GM19397 (cell line): ENCODE results near the gene HORMAD2.

ENCODE experiments used
- ATAC-seq: cut with Tn5 transposase; IDR thresholded peaks from one replicate; pipeline ENCODE4 v1.9.1; 2021; ENCODE audit warnings: mild to moderate bottlenecking, moderate library complexity; ENCODE audit not compliant: unreplicated experiment

Gene HORMAD2, protein sequence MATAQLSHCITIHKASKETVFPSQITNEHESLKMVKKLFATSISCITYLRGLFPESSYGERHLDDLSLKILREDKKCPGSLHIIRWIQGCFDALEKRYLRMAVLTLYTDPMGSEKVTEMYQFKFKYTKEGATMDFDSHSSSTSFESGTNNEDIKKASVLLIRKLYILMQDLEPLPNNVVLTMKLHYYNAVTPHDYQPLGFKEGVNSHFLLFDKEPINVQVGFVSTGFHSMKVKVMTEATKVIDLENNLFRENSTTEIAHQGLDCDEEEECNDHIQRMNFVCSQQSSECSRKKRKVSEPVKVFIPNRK

DNA sequence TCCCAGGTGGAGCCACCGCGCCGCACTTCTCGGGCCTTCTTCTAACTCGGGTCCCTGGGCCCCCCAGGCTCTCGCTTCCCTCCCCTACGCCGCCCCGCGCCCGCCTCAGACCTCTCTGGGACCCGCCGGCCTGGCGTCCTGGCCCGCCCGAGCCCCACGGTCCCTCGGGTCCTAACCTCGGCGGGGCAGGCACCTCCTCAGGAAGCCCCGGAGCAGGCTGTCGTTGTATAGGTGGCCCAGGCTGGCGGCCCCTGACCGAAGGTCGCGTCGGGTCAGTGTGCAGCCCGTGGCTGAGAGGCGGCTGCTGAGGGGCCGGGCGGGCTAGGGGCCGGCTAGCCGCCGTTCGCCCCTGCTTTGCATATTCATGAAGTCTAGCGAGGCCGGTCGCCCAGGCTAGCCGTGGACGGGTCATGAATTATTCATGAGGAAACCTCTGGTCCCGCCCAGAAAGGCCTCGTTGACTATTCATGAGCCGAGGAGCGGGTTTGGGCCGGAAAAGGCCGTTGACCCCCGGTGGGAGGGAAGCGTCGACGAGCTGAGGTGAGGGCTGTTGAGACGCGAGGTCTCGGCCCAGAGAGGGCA, at the start of gene HORMAD2:
HORMAD2 (plus strand) TSS at position 513 of the 582 bp plus-strand sequence. CDS start 13,489 bp downstream, outside the sequence.
- no peak for ATAC-seq

DNA sequence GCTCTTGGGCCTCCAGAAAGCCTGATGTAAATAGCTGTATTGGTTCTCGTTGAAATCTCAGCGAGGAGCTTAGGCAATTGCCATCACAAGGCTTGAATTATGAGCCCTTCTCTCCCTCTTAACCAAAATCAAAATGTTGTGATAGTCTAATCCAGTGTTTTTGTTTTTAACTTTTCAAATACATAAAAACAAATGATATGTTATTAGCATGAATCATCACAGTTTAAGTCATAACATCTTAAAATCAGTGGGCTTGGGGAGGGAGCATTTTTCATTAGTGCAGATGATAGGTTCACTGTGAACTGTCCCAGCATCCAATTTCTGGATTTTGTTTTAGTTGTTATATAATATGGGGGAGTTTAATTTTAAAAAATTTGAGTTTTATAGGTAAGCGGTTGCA, 48.9 kb upstream of the HORMAD2 start:
- ATAC-seq: no peak

DNA sequence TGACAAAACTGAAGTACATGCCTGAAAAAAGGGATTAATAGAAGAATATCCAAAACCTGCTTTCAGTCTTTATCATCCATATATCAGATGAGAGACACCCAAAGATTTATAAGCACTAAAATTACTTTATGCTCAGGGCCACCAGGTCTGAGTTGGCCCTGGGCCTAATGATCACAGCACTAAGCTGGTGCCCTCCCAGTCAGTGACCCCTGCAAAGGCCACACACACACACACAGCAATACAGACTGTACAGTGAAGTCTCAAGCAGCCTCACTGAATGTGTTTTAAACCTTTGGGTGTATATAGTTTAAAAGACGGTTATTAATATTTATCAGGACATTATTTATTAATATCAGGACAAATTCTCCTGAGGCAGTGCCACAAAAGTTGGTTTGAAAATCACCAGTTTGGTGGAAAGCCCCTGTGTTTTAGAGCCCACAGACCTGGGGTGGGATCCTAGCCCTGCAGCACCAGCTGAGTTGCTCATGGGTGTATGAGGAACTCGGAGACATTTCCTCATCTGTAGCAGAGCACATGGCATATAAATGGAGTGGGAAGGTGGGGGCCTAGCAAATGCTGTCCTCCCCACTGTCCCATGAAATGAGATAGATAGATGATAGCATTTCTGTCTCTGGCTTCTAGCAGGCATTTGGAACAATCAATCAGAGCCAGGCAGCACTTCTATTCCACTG, 48.4 kb upstream of the HORMAD2 start:
- no peak for ATAC-seq

DNA sequence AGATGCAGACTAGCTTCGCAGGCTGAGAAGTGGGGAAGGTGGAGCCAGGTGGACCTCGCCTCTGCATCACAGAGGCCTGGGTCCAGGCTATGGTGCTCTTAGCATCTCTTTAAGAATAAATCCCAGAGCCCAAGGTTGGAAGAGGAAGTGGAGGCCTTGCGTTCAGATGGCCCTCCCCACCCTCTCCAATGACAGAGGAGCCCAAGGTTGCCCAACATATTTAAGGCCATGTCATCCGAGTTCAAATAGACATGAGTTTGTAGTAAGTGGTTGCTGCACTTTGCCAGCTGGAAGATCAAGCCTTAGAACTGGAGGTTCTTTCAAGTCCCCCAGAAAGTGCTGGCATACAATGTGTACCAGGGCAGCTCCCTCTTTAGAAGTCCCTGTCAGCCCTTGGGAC, 47.1 kb upstream of the HORMAD2 start:
- no peak for ATAC-seq

DNA sequence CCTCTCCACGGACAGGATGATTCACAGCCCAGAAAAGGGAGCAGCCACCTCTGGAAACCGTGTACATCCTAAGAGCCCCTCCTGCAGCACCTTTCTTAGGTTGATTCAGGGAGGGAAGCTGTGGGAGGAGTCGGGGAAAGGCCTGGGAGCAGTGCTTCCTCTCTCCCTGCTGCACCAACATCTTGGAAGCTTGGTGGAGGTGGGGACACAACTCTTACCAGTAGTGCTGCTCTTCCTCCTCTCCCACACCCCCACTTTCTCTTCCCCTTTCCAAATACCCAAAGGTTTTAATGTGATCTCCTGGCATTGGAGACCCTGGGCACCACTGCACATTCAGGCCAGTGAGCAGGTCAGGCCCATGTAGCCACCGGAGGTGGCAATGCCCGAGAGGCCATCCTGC, 46.4 kb upstream of the HORMAD2 start:
- ATAC-seq: no peak

DNA sequence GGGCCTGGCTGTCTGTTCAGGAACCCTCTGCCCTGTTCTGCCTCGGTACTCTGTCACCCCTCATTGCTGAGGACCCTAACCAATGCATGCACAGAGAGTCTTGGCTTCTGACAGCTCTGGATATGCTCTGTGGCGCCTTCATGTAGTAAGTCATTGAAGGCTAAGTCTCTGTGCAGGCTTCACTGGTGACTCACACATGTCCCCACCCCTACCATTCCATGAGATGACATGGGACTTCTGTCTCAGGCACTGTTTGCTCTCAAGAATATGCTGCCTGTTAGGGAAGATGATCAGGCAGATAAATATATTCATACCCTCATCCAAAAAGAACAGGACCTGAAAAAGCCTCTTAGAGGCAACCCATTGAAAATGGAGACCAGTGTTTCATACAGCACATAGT, 43.6 kb upstream of the HORMAD2 start:
- ATAC-seq: no peak

DNA sequence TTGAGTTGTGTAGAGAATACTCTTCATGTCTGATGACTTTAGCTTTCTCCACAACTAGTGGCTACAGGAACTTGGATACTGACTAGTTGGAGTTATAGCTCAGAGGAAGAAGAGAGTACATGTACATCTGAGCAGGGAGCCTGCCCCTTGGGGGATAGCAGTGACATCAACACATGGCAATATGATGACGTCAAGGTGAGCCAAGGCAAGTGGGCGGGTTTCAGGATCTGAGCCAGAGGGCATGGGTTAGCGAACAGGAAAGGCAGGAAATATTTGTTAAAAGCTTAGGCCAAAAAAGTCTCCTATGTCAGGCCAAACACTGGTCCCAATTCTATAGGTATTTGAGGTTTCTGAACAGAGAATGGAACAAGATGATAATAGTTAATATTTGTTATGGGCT, 42.0 kb upstream of the HORMAD2 start:
- ATAC-seq: no peak

DNA sequence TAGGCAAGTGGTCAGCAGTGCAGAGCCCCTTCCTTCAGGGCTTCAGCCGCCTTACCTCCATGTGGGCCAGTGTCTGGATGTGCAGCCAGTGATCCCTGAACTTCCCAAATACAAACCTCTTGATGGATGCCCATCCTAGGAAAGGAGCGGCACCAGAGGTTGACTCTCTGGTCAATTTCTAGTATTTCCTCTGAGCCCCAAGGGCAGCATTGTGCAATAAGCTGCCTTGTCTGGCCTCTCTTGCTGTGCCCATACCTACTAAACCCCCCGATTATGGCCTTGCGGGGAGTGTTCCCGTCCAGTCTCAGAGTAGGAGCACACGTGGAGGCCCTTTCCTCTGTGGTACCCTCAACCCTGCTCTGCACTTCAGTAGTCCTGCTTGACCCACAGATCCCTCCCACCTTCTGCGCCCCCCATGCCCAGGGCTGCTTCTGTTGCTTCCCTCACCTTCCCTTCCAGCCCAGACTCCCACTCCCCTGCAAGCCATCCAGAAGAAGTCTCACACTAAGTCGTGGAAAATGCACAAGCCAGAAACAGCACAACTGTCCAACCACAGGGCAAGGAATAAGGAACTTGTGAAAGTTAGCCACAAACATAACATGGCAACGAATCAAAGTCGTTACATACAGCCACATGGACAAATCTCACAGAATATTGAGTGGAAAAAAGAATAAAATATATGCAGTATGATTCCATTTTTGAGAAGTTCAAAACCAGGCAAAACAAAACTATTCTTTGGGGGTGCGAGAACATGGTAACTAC, 39.6 kb upstream of the HORMAD2 start:
- ATAC-seq: no peak

DNA sequence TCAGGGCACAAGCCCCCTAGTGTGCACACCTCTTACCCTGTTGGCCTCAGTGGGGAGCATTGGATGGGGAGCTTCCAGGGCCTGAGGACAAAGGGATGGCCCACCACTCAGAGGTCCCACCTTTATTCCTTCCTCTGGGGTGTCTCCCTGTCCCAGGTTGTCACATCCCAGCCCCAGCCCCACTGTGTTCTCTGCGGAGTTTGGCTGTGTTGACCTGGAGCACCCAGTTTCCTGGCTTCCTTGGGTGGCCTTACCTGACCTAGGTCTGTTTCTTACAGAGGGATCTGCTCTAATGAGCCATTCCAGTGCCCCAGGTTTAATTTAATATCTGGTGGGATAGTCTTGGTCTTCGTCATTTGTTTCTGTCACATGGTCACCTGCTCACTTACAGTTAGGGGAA, 38.8 kb upstream of the HORMAD2 start:
- ATAC-seq: no peak

DNA sequence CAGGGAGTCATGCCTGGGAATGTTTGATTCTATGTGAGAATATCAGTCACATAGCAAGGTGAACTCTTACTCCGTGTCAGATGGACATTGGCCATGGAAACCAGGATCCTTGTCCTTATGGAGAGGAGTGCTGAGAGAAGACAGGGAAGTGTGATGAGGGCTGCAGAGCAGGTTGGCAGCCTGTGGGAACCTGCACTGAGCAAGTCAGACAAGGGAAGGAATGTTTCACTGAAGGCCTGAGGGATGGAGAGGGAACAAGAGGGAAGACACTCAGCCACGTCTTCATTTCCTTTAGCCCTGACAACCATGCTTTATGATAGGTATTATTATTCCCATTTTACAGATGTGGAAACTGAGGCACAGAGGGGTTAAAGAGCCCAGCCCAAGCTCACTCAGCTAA, 38.4 kb upstream of the HORMAD2 start:
- ATAC-seq: no peak

DNA sequence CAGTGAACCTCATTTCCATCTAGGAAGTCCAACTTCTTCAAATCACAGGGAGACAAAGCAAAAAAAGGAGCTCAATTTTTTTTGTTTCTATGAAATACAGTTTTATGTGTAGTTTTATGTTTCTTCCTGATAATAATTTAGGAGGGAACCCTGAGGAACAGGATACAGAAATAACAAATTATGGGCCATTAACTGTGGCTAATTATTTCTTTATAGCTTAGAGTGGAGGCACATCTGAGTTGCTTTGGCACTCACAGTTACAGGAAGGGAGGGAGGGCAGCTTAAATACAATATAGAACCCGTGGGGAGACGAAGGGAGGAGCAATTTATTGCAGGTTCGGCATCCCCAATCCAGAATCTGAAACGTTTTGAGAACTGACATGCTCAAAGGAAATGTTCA, 37.1 kb upstream of the HORMAD2 start:
- no peak for ATAC-seq

DNA sequence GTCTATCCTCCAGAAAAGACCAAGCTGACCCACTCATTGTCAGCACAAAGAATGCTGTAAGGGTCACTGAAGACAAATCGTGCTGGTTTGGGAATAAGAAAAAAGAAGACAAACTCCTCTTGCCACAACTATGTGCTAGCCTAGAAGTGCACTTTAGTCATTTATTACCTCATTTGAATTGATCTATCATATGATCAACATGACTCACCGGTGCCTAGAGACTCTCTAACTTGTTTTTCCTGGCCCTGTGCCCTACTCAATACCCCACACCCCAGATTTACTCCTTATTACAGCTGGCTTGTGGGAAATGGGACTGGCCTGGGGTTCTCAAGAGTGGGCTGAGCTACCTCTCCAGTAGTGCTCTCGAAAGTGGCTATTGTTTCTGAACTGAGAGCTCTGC, 35.9 kb upstream of the HORMAD2 start:
- no peak for ATAC-seq

DNA sequence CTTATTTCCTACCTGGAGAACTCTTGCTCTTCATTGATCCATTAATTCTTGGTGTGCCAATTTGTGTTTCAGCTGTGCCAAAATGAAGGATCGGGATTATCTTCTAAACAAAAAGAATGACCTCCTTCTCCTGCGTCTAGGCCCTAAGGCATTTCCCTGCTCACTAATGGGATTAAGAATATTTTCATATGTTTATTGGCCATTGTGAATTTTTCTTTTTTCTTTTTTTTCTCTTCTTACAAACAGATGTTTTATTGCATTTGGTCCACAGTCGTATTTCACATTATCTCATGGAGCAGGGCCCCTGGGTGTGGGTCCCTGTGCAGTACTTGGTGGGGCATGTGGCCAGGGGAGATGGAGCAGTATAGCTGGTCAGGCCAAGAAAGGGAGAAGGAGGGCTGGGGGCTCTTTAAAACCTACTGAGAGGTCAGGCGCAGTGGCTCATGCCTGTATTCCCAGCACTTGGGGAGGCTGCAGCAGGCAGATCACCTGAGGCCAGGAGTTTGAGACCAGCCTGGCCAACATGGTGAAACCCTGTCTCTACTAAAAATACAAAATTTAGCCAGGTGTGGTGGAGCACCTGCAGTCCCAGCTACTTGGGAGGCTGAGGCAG, 35.3 kb upstream of the HORMAD2 start:
- ATAC-seq: no peak

DNA sequence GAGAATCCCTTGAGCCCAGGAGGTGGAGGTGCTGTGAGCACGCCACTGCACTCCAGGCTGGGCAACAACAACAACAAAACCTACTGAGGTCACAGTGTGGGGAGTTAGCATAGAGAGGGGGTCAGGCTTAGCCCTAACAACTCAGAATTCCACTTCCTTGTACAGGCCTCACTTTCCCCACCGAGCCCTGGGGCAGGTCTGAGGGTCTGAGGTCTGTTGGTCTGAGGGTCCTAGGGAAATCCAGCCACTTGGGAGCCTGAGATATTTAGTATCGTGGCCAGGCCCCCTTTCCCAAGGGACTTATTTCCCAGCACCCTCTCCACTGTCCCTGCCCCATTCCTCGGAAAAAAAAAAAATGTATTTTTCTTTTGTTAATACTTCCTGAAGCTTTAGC, 34.8 kb upstream of the HORMAD2 start:
- ATAC-seq: no peak

DNA sequence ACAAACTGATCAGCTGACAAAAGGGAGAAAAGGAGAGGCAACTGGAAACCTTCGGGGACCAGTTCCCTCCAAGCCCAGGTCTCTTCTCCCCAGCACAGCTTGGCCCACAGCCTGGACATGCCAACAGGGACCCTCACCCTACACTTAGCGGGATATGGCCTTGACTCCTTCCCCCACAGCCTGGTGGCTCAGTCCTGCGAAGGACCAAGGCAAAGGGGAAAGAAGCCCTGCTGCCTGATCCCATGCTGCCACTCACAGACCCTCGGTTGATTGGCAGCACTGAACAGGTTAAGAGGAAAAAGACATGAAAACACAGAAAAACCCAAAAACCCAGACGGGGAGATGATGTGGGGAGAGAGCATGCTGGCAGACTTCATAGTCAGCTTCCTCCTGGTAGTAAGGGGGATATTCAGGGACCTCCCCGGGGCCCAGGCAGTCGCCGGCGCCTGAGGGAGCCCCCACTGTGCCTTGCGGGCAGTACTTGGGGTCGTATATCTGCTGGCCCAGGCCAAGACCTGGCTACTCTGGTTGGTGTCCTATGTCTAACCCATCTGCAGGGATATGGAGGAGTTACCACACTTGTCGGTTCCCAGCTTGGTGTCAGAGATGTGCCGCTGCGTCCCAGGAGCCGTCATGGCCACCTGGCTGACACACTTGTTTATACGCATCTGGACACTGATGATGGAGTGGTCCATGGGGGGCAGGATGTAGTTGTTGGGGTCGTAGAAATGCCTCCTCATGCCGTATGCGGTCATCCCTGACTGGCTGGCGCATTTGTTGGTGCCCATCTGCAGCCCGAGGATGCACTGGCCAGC, 34.2 kb upstream of the HORMAD2 start:
- ATAC-seq: no peak

DNA sequence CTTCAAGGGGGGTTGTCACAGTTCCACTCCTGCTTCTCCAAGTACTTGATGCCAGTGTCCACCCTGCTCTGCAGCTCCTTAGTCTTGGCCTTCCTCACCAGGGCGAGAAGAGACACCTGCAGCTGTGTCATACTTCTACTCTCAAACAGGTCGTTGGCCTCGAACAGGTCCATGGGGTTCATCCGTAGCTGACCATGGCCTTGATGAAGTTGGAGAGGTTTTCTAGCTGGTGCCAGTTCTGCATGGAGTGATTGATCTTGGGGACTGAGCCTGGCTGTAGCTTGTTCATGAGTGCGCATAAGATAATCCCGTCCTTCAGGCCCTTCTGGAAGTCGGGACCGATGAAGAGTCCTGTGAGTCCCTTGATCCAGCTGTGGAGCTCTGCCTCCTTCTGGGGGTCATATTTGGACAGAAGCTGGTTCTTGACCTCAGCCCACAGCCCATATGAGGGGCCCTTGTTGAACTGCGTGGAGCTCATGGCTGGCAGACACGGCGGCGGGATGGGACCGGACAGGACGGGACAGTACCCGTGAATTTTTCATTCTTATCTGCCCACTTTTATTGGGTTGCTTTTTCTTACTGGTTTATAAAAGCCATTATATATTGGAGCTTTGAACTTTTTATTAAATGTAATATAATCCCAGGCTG, 33.4 kb upstream of the HORMAD2 start:
- ATAC-seq: no peak

DNA sequence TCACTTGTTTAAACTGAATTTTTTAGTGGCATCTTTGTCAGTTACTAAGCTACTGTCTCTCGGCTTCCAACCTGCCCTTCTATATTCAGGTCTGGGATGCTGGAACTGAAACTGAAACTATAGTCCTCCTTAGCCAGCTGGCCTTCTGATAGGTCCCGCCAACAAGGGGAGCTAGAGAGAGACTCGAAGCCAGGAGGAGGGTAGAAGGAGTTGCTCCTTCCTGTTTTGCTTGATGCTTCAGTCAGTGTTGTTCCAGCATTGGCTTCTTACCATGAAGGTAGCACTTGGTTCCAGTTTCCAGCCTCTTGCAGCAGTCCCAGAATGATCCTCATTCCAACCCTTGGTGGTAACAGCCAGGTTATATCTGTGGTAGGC, 32.9 kb upstream of the HORMAD2 start:
- ATAC-seq: no peak

DNA sequence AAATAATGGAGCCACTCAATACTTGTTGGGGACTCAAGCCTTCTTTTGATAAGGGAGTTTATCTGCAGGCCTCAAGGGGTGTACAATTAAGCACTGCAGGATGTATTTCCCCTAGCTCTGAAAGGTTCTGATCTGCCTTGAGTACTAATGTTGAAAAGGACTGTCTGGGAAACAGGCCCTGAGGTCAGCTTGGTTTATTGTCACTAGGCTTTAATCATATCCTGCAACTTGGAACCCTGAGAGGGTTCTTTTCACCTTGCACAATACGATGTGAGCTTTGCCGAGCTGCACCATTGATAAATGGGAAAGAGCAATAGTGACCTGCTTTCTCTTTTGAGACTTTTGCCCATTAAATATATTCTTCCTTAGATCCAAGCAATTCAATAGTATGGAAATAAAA, 31.6 kb upstream of the HORMAD2 start:
- no peak for ATAC-seq

DNA sequence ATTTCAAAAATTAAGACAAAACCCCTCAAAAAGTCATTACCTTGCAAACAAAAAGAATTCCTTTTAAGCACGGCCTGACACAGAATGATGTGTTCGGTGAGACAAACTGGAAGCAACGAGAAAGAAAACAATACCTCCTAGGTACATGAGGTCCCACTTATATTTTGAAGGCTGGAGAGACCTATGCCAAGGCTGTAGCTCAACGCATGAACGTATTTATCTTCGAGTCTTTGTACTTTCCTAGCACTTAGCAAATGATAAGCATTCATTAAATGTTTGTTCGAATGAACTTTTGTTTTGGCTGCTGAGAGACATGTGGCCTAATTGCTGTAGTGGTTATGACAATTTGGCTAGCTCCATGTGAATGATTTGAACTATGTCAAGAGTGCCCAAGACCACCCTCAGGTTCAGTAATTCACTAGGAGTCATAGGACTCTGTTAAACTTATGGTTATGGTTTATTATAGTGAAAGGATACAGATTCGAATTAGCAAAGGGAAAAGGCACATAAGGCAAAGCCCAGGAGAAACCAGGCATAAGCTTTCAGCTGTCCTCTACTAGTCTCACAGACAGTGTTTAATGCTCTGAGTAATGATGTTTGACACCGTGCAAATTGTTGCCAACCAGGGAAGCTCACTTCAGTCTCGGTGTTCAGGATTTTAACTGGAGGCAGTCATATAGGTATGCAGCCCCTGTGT, 26.0 kb upstream of the HORMAD2 start:
- ATAC-seq: no peak

DNA sequence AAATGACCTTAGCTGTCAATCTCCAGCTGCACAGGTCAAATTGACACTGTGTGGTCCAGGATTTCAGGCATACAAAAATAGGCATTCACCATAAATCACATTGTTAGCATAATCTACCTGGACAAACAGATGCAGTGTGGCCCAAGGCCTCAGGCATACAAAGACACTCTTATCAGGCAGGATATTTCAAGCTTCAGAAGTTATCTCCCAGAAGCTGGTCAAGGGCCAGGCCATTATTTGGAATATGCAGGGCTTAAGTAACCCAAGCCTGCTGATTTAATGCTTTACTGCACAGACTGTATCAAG, 25.5 kb upstream of the HORMAD2 start:
- no peak for ATAC-seq
